Activated T-helper 2 cell treated with anti-CD3 and anti-CD28 coated beads, Interferon-gamma antibody, Interleukin-2, Interleukin-4, amounts not matched to agents 10 μg/mL and 5 μg/mL and 100 μg/mL, durations not matched to agents 14 hours and 24 hours and 36 hours (primary cell): ENCODE measurements around the gene C1orf50. TPM values are rescaled to one million over a fixed set of nuclear protein-coding genes. Genes with fewer than 3 reads are reported as not detected.
"Not testable (repeated sequence)": the region's sequence is repeated elsewhere in the genome, so short reads cannot be mapped to it uniquely, and the experiment has no call there.

Source experiments
- DNase-seq: peaks from one replicate; pipeline ENCODE4 v3.0.0; 2021; ENCODE audit warnings: low spot score
- H3K27ac Mint-ChIP-seq: one replicate; pipeline ENCODE4 v1.8.0; 2021; ENCODE audit warnings: mixed read lengths
- H3K27me3 Mint-ChIP-seq: one replicate; pipeline ENCODE4 v1.8.0; 2021; ENCODE audit warnings: low read depth, mixed read lengths
- H3K36me3 Mint-ChIP-seq: one replicate; pipeline ENCODE4 v1.8.0; 2021; ENCODE audit warnings: low read depth, mixed read lengths
- H3K4me1 Mint-ChIP-seq: one replicate; pipeline ENCODE4 v1.8.0; 2021; ENCODE audit warnings: low read depth, mixed read lengths
- H3K4me3 Mint-ChIP-seq: one replicate; pipeline ENCODE4 v1.8.0; 2021; ENCODE audit warnings: low read depth, mild to moderate bottlenecking, moderate library complexity, mixed read lengths
- H3K9me3 Mint-ChIP-seq: one replicate; pipeline ENCODE4 v1.8.0; 2021; ENCODE audit warnings: mixed read lengths
- intact Hi-C: fragments of 100-400 bp; cut with micrococcal nuclease; formaldehyde crosslinking; loops from one replicate; pipeline ENCODE4 v1.15.1; 2023
- total RNA-seq: library from RNA; stranded (reverse); gene quantifications from 2 replicates; pipeline ENCODE4 v1.2.3, GENCODE V29; 2022

Gene C1orf50
- 6.9 and 10.3 TPM in 2 replicates for total RNA-seq

- intact Hi-C loops, result loop anchor here (1.0 to 10.0 kb wide), 7 partner anchors 50 to 432 kb away; partner anchors contain the start of genes ERMAP, FOXJ3, PPCS and PPIH
- H3K27ac Mint-ChIP-seq, result peak within 1 kb of the TSS; percentile 88
Observed at GRCh38 chr1:42766741-42767509, at the start of gene C1orf50, which contains the start of gene P3H1. C1orf50 (plus strand) TSS chr1:42767249; CDS start chr1:42767312, 63 bp downstream. P3H1 (minus strand) TSS chr1:42767028; CDS start chr1:42766971, 57 bp downstream.

GRCh38 chr1:42720868-42721267 lies 46.2 kb upstream of the C1orf50 start:
- no peak for DNase-seq
- peaks cover 2% of the 10 kb centered on the region for H3K27me3 Mint-ChIP-seq
- intact Hi-C loops, result no loop called here
- H3K27ac Mint-ChIP-seq, result no peak overlapping the region
- H3K4me3 Mint-ChIP-seq, result no peak overlapping the region
- H3K9me3 Mint-ChIP-seq, result no peaks in the 10 kb centered on the region
- H3K36me3 Mint-ChIP-seq, result peaks cover 28% of the 10 kb centered on the region
- no peaks in the 10 kb centered on the region for H3K4me1 Mint-ChIP-seq

More at GRCh38 chr1:42766741-42767509, at the start of gene C1orf50, which contains the start of gene P3H1:
- Mint-ChIP-seq H3K4me1 (peaks cover 17% of the 10 kb centered on the region), H3K27me3 (no peaks in the 10 kb centered on the region), H3K4me3 (no peak within 1 kb of the TSS), H3K36me3 (peaks cover 29% of the 10 kb centered on the region), H3K9me3 (no peaks in the 10 kb centered on the region)
- DNase-seq, result peak; percentile 100

- Mint-ChIP-seq H3K4me3 (no peak overlapping the region), H3K27me3 (peaks cover 2% of the 10 kb centered on the region), H3K9me3 (no peaks in the 10 kb centered on the region), H3K36me3 (peaks cover 21% of the 10 kb centered on the region), H3K4me1 (no peaks in the 10 kb centered on the region), H3K27ac (no peak overlapping the region)
- intact Hi-C loops, result no loop called here
- no peak for DNase-seq
Observed at GRCh38 chr1:42721926-42722325, 45.1 kb upstream of the C1orf50 start.

- H3K9me3 Mint-ChIP-seq, H3K4me3 Mint-ChIP-seq, H3K27me3 Mint-ChIP-seq, DNase-seq, intact Hi-C loops, H3K27ac Mint-ChIP-seq, H3K4me1 Mint-ChIP-seq: not testable (repeated sequence)
- peaks cover 16% of the 10 kb centered on the region for H3K36me3 Mint-ChIP-seq
Observed at GRCh38 chr1:42722403-42722802, 44.6 kb upstream of the C1orf50 start.

GRCh38 chr1:42723511-42723910 lies 43.5 kb upstream of the C1orf50 start:
- DNase-seq, result no peak
- Mint-ChIP-seq H3K4me1 (no peaks in the 10 kb centered on the region), H3K9me3 (no peaks in the 10 kb centered on the region), H3K36me3 (peaks cover 8% of the 10 kb centered on the region), H3K27me3 (peaks cover 2% of the 10 kb centered on the region), H3K4me3 (no peak overlapping the region), H3K27ac (no peak overlapping the region)
- intact Hi-C loops, result no loop called here

- H3K9me3 Mint-ChIP-seq, intact Hi-C loops, H3K4me1 Mint-ChIP-seq, H3K27me3 Mint-ChIP-seq, H3K36me3 Mint-ChIP-seq, DNase-seq, H3K4me3 Mint-ChIP-seq, H3K27ac Mint-ChIP-seq: not testable (repeated sequence)
Observed at GRCh38 chr1:42725820-42726219, 41.2 kb upstream of the C1orf50 start.

- H3K4me3 Mint-ChIP-seq, result no peak overlapping the region
- H3K9me3 Mint-ChIP-seq, result no peaks in the 10 kb centered on the region
- H3K36me3 Mint-ChIP-seq, result no peaks in the 10 kb centered on the region
- intact Hi-C loops, result loop anchor here (2.0 kb wide), 1 partner anchor 151 kb away; no protein-coding TSS in a partner anchor
- no peaks in the 10 kb centered on the region for H3K4me1 Mint-ChIP-seq
- H3K27ac Mint-ChIP-seq, result no peak overlapping the region
- H3K27me3 Mint-ChIP-seq, result peaks cover 2% of the 10 kb centered on the region
- no peak for DNase-seq
Observed at GRCh38 chr1:42730002-42730401, 37.0 kb upstream of the C1orf50 start.

GRCh38 chr1:42730988-42731387 lies 36.1 kb upstream of the C1orf50 start:
- H3K27me3 Mint-ChIP-seq, result no peaks in the 10 kb centered on the region
- no peak overlapping the region for H3K4me3 Mint-ChIP-seq
- no peaks in the 10 kb centered on the region for H3K36me3 Mint-ChIP-seq
- H3K4me1 Mint-ChIP-seq, result no peaks in the 10 kb centered on the region
- intact Hi-C loops, result loop anchor here (2.0 kb wide), 1 partner anchor 152 kb away; no protein-coding TSS in a partner anchor
- H3K27ac Mint-ChIP-seq, result no peak overlapping the region
- H3K9me3 Mint-ChIP-seq, result no peaks in the 10 kb centered on the region
- no peak for DNase-seq

- intact Hi-C loops, result loop anchor here (2.0 kb wide), 1 partner anchor 153 kb away; no protein-coding TSS in a partner anchor
- DNase-seq, result no peak
- Mint-ChIP-seq H3K4me1 (no peaks in the 10 kb centered on the region), H3K27me3 (no peaks in the 10 kb centered on the region), H3K36me3 (no peaks in the 10 kb centered on the region), H3K9me3 (no peaks in the 10 kb centered on the region), H3K4me3 (no peak overlapping the region), H3K27ac (no peak overlapping the region)
Observed at GRCh38 chr1:42731585-42731984, 35.5 kb upstream of the C1orf50 start.

GRCh38 chr1:42732126-42732680 lies 34.8 kb upstream of the C1orf50 start:
- intact Hi-C loops, result no loop called here
- H3K27me3 Mint-ChIP-seq, result no peaks in the 10 kb centered on the region
- H3K4me3 Mint-ChIP-seq, result no peak overlapping the region
- H3K27ac Mint-ChIP-seq, result no peak overlapping the region
- no peak for DNase-seq
- H3K4me1 Mint-ChIP-seq, result peaks cover 4% of the 10 kb centered on the region
- no peaks in the 10 kb centered on the region for H3K9me3 Mint-ChIP-seq
- no peaks in the 10 kb centered on the region for H3K36me3 Mint-ChIP-seq

GRCh38 chr1:42733415-42734200 lies 33.4 kb upstream of the C1orf50 start:
- Mint-ChIP-seq H3K4me3 (no peak overlapping the region), H3K36me3 (no peaks in the 10 kb centered on the region), H3K27ac (no peak overlapping the region), H3K27me3 (no peaks in the 10 kb centered on the region), H3K9me3 (no peaks in the 10 kb centered on the region), H3K4me1 (peaks cover 7% of the 10 kb centered on the region)
- intact Hi-C loops, result no loop called here
- DNase-seq, result no peak

- intact Hi-C loops, result no loop called here
- Mint-ChIP-seq H3K27ac (no peak overlapping the region), H3K4me1 (peaks cover 7% of the 10 kb centered on the region), H3K27me3 (no peaks in the 10 kb centered on the region), H3K36me3 (no peaks in the 10 kb centered on the region), H3K9me3 (no peaks in the 10 kb centered on the region), H3K4me3 (no peak overlapping the region)
- no peak for DNase-seq
Observed at GRCh38 chr1:42734201-42735035, 32.6 kb upstream of the C1orf50 start.
